GM12878 (cell line): ENCODE data around the gene COQ8B. TPM values are rescaled to one million over a fixed set of nuclear protein-coding genes. Genes with fewer than 3 reads are reported as not detected.

Experiments
- ATF7 ChIP-seq: fragments of 450-650 bp; IDR thresholded peaks from 2 replicates; pipeline ENCODE4 v1.6.1; 2016; ENCODE audit warnings: low read depth, mild to moderate bottlenecking
- CBX5 ChIP-seq: sonication (generic); IDR thresholded peaks from 2 replicates; pipeline ENCODE4 v1.6.1; 2016; ENCODE audit warnings: low read depth, moderate library complexity, mild to moderate bottlenecking, inconsistent platforms
- CHD1 ChIP-seq: IDR thresholded peaks from 2 replicates; pipeline ENCODE4 v1.6.1; 2012; ENCODE audit warnings: low read depth, low read length, improper control_type of control experiment
- CREB1 ChIP-seq: IDR thresholded peaks from 2 replicates; pipeline ENCODE4 v1.6.1; 2012; ENCODE audit warnings: low read depth, mild to moderate bottlenecking, inconsistent platforms
- CTCF ChIP-seq, 3 experiments: IDR thresholded peaks in 2 of 3; conservative IDR thresholded peaks in 1 of 3; 2 replicates each; pipeline ENCODE4 v1.5.1; 2011; ENCODE audit warnings: low read depth in 3 of 3, low read length in 3 of 3, mild to moderate bottlenecking in 3 of 3, control low read depth in 2 of 3, moderate library complexity in 2 of 3, inconsistent platforms in 1 of 3, mixed read lengths in 1 of 3; ENCODE audit not compliant: control insufficient read depth in 2 of 3, insufficient read depth in 1 of 3; ENCODE audit errors: extremely low read depth in 1 of 3
- HCFC1 ChIP-seq: fragments of 150-350 bp; IDR thresholded peaks from 2 replicates; pipeline ENCODE4 v1.6.1; 2014; ENCODE audit warnings: low read length
- KLF5 ChIP-seq: fragments of 450-650 bp; IDR thresholded peaks from 2 replicates; pipeline ENCODE4 v1.6.1; 2014; ENCODE audit warnings: mild to moderate bottlenecking; ENCODE audit not compliant: partially characterized antibody
- LARP7 ChIP-seq: fragments of 450-650 bp; IDR thresholded peaks from 2 replicates; pipeline ENCODE4 v1.6.1; 2017; ENCODE audit warnings: mild to moderate bottlenecking
- MYB ChIP-seq: fragments of 150-350 bp; IDR thresholded peaks from 2 replicates; pipeline ENCODE4 v1.6.1; 2014; ENCODE audit warnings: mild to moderate bottlenecking, low read depth, low read length, borderline replicate concordance
- NR2C2 ChIP-seq: IDR thresholded peaks from 2 replicates; pipeline ENCODE4 v1.6.1; 2011; ENCODE audit warnings: borderline replicate concordance, low read depth; ENCODE audit not compliant: control insufficient read depth, insufficient read length
- PBX3 ChIP-seq: IDR thresholded peaks from 2 replicates; pipeline ENCODE4 v1.6.1; 2011; ENCODE audit warnings: mild to moderate bottlenecking, low read depth, low read length, moderate library complexity; ENCODE audit not compliant: insufficient replicate concordance
- POLR2A ChIP-seq: IDR thresholded peaks from 2 replicates; pipeline ENCODE4 v1.6.1; 2011; ENCODE audit warnings: low read depth, mild to moderate bottlenecking, low read length
- RAD51 ChIP-seq: fragments of 450-650 bp; IDR thresholded peaks from 2 replicates; pipeline ENCODE4 v1.6.1; 2016; ENCODE audit warnings: moderate library complexity, mild to moderate bottlenecking, inconsistent platforms
- RUNX3 ChIP-seq: IDR thresholded peaks from 2 replicates; pipeline ENCODE4 v1.6.1; 2012; ENCODE audit warnings: low read length, inconsistent platforms
- SKIL ChIP-seq: fragments of 450-650 bp; IDR thresholded peaks from 2 replicates; pipeline ENCODE4 v1.6.1; 2017; ENCODE audit warnings: mild to moderate bottlenecking, low read depth, inconsistent platforms; ENCODE audit not compliant: poor library complexity, severe bottlenecking
- SRF ChIP-seq, 2 experiments: IDR thresholded peaks; 2 replicates each; pipeline ENCODE4 v1.6.1; 2011; ENCODE audit warnings: low read depth in 2 of 2, low read length in 2 of 2, mild to moderate bottlenecking in 1 of 2, moderate library complexity in 1 of 2
- STAT3 ChIP-seq: IDR thresholded peaks from 2 replicates; pipeline ENCODE4 v1.6.1; 2011; ENCODE audit warnings: low read depth, low read length, improper control_type of control experiment
- TAF1 ChIP-seq: IDR thresholded peaks from 2 replicates; pipeline ENCODE4 v1.6.1; 2011; ENCODE audit warnings: mild to moderate bottlenecking, low read depth, low read length, borderline replicate concordance
- ZNF217 ChIP-seq: fragments of 450-650 bp; IDR thresholded peaks from 2 replicates; pipeline ENCODE4 v1.6.1; 2017; ENCODE audit warnings: antibody characterized with exemption, mild to moderate bottlenecking
- ZNF274 ChIP-seq: IDR thresholded peaks from one replicate; pipeline ENCODE4 v1.8.0; 2011; ENCODE audit not compliant: insufficient read length, insufficient read depth
- ZNF592 ChIP-seq: fragments of 450-650 bp; IDR thresholded peaks from 2 replicates; pipeline ENCODE4 v1.6.1; 2017; ENCODE audit warnings: mild to moderate bottlenecking, moderate library complexity
- ZNF622 ChIP-seq: fragments of 450-650 bp; IDR thresholded peaks from 2 replicates; pipeline ENCODE4 v1.6.1; 2017; ENCODE audit warnings: mild to moderate bottlenecking, inconsistent platforms
- polyA plus RNA-seq, 11 experiments: library from polyadenylated mRNA; depleted of rRNA in 4 of 11; unstranded in 6 of 11; stranded (reverse) in 5 of 11; fragments of >200 nt; fragmentation: Nextera tagmentation in 4 of 11; fragmentation: Illumina TruSeq in 1 of 11; extraction: Ambion mirVana in 4 of 11; extraction: Trizol in 1 of 11; gene quantifications; 1 replicate in 1 of 11; 2 replicates in 10 of 11; pipeline versions ENCODE4 v1.2.1 to v1.2.3, GENCODE V29; 2011 to 2016; ENCODE audit warnings: inconsistent platforms in 2 of 11, missing spikeins in 2 of 11, low read depth in 1 of 11
- total RNA-seq, 4 experiments: library from RNA; depleted of rRNA in 3 of 4; stranded (reverse); fragments of >200 nt in 3 of 4; fragmentation: Illumina TruSeq in 1 of 4; extraction: Trizol in 1 of 4; gene quantifications; 2 replicates each; pipeline versions ENCODE4 v1.2.1 to v1.2.3, GENCODE V29; 2013 to 2021

Gene COQ8B
- total and polyA plus RNA-seq, 10 of the 15 experiments (the other 5 are each of a cell fraction or from before 2014, with no cell fraction given): 0.39 to 37.1 (median 16.8) TPM

GRCh38 chr19:40662925-40663694, 53.6 kb downstream of the COQ8B start (continued):
- TF ChIP-seq ZNF217 (0 out of 2 replicates have a peak, but pooled peaks have one; percentile 30), PBX3 (no peak), CREB1 (0 out of 2 replicates have a peak, but pooled peaks have one; percentile 12), LARP7 (peak; percentile 93), CTCF (IDR thresholded peaks at IDR 0.05 in 2 of 3, conservative IDR thresholded peaks at IDR 0.05 in 1 of 3; ENCODE audit: control insufficient read depth in 2 of 3, extremely low read depth in 1 of 3, insufficient read depth in 1 of 3, low read depth in 3 of 3, low read length in 3 of 3) (peak in 2 of 3 experiments; percentile 94 to 95; a peak in 5 of 6 replicates), NR2C2 (no peak), TAF1 (no peak), CBX5 (no peak), MYB (no peak), SKIL (no peak), RUNX3 (0 out of 2 replicates have a peak, but pooled peaks have one; percentile 3), HCFC1 (no peak), ZNF274 (no peak), KLF5 (peak; percentile 29), SRF (IDR thresholded peaks at IDR 0.05; ENCODE audit: low read depth in 2 of 2, low read length in 2 of 2) (no peak), POLR2A (peak; percentile 68), CHD1 (no peak), ZNF592 (0 out of 2 replicates have a peak, but pooled peaks have one; percentile 16), ZNF622 (no peak), RAD51 (peak; percentile 76), ATF7 (no peak), STAT3 (no peak)
